Smooth muscle cell (in vitro differentiated cells): Measurements from ENCODE around the gene CHRNA10. TPM values are rescaled to one million over a fixed set of nuclear protein-coding genes. Genes with fewer than 3 reads are reported as not detected.

ENCODE experiments used
- DNase-seq: peaks from one replicate; lab custom pipeline; 2025; ENCODE audit not compliant: unreplicated experiment; lab: John Stamatoyannopoulos, UW
- H2AFZ ChIP-seq: fragments of 200-600 bp; sonication (generic); 2 replicates; pipeline ENCODE4 v1.6.0; 2016; ENCODE audit warnings: antibody characterized with exemption, low read depth, mild to moderate bottlenecking
- H3F3A ChIP-seq: fragments of 200-600 bp; sonication (generic); 2 replicates; pipeline ENCODE4 v1.6.0; 2017; ENCODE audit warnings: antibody characterized with exemption, low read depth
- H3K27ac ChIP-seq: fragments of 200-600 bp; sonication (generic); 2 replicates; pipeline ENCODE4 v1.5.1; 2016; ENCODE audit warnings: low read depth, mild to moderate bottlenecking
- H3K27me3 ChIP-seq: fragments of 200-600 bp; sonication (generic); 2 replicates; pipeline ENCODE4 v1.6.1; 2016; ENCODE audit warnings: low read depth, mild to moderate bottlenecking
- H3K36me3 ChIP-seq: fragments of 200-600 bp; sonication (generic); 2 replicates; pipeline ENCODE4 v1.5.1; 2016; ENCODE audit warnings: low read depth
- H3K4me1 ChIP-seq: fragments of 200-600 bp; sonication (generic); 2 replicates; pipeline ENCODE4 v1.5.1; 2016; ENCODE audit warnings: low read depth
- H3K4me2 ChIP-seq: fragments of 200-600 bp; sonication (generic); 2 replicates; pipeline ENCODE4 v1.6.0; 2016; ENCODE audit warnings: mild to moderate bottlenecking
- H3K4me3 ChIP-seq: fragments of 200-600 bp; sonication (generic); 2 replicates; pipeline ENCODE4 v1.5.1; 2016; ENCODE audit warnings: mild to moderate bottlenecking
- H3K79me2 ChIP-seq: fragments of 200-600 bp; sonication (generic); 2 replicates; pipeline ENCODE4 v1.6.0; 2016; ENCODE audit warnings: low read depth, mild to moderate bottlenecking
- H3K9ac ChIP-seq: fragments of 200-600 bp; sonication (generic); 2 replicates; pipeline ENCODE4 v1.6.0; 2016; ENCODE audit warnings: low read depth
- H3K9me3 ChIP-seq: fragments of 200-600 bp; sonication (generic); replicated peaks from 2 replicates; pipeline ENCODE4 v1.5.1; 2016; ENCODE audit warnings: low read depth
- H4K20me1 ChIP-seq: fragments of 200-600 bp; sonication (generic); 2 replicates; pipeline ENCODE4 v1.6.0; 2016; ENCODE audit warnings: low read depth
- WGBS: methylation state at CpG from one replicate; pipeline ENCODE4 v1.1.7; 2016; ENCODE audit warnings: low lambda C conversion rate; 5-methylcytosine and 5-hydroxymethylcytosine counted together
- polyA plus RNA-seq: library from polyadenylated mRNA; unstranded; fragments of >200 nt; fragmentation: Nextera tagmentation; extraction: Ambion mirVana; gene quantifications from 2 replicates; pipeline ENCODE4 v1.2.1, GENCODE V29; 2016
- small RNA-seq: library from RNA; depleted of rRNA; stranded (forward); fragments of <200 nt; gene quantifications from one replicate; pipeline ENCODE3, GENCODE V24; 2014
- total RNA-seq: library from RNA; depleted of rRNA; stranded (reverse); fragments of >200 nt; gene quantifications from 2 replicates; pipeline ENCODE4 v1.2.3, GENCODE V29; 2014
- TF ChIP-seq, protein P1 (sequence below): fragments of 200-600 bp; sonication (generic); IDR thresholded peaks from 2 replicates; pipeline ENCODE4 v1.5.1; 2017; ENCODE audit warnings: borderline replicate concordance, mild to moderate bottlenecking, antibody characterized with exemption; ENCODE audit not compliant: insufficient read depth, poor library complexity, severe bottlenecking

CHRNA10 gene
- total and polyA plus RNA-seq, 2 experiments from 2014 or later: 0.41 to 0.58 TPM

DNA sequence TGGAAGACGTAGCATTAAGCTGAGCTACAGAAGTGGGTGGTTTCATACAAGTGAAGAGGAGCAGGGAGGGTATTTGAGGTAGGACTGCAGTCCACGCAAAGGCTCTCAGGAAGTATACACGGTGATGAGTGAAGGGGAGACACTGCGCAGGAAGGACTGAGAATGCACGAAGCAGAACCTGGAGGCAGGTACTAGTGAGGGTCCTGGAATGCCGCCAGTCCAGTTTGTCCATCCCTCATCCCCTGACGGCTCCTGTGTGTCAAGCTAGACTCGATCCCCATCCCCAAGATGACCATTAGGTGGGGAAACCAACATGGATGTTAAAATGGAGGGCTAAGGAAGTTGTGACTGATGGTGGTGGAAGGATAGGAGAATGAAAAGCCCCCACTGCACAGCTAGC lies 53.2 kb downstream of the CHRNA10 start:
- no peaks in the 10 kb centered on the region for H3K4me1 ChIP-seq
- H2AFZ ChIP-seq: no peak overlapping the region
- no peaks in the 10 kb centered on the region for H3K9me3 ChIP-seq
- WGBS: 67% methylated on average over 8 of the region's 8 CpGs
- no peaks in the 10 kb centered on the region for H4K20me1 ChIP-seq
- no peaks in the 10 kb centered on the region for H3K27me3 ChIP-seq
- H3K36me3 ChIP-seq: no peaks in the 10 kb centered on the region
- no peak overlapping the region for H3K4me3 ChIP-seq
- no peak overlapping the region for H3K27ac ChIP-seq
- H3K4me2 ChIP-seq: no peak overlapping the region
- TF ChIP-seq, protein P1, sequence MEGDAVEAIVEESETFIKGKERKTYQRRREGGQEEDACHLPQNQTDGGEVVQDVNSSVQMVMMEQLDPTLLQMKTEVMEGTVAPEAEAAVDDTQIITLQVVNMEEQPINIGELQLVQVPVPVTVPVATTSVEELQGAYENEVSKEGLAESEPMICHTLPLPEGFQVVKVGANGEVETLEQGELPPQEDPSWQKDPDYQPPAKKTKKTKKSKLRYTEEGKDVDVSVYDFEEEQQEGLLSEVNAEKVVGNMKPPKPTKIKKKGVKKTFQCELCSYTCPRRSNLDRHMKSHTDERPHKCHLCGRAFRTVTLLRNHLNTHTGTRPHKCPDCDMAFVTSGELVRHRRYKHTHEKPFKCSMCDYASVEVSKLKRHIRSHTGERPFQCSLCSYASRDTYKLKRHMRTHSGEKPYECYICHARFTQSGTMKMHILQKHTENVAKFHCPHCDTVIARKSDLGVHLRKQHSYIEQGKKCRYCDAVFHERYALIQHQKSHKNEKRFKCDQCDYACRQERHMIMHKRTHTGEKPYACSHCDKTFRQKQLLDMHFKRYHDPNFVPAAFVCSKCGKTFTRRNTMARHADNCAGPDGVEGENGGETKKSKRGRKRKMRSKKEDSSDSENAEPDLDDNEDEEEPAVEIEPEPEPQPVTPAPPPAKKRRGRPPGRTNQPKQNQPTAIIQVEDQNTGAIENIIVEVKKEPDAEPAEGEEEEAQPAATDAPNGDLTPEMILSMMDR: no peak
- no peaks in the 10 kb centered on the region for H3F3A ChIP-seq
- H3K79me2 ChIP-seq: no peaks in the 10 kb centered on the region
- no peak for DNase-seq
- no peak overlapping the region for H3K9ac ChIP-seq

GRCh38 chr11:3616721-3617460 lies 54.3 kb downstream of the CHRNA10 start:
- Histone ChIP-seq H3K36me3 (no peaks in the 10 kb centered on the region), H2AFZ (no peak overlapping the region), H3K4me3 (no peak overlapping the region), H3F3A (no peaks in the 10 kb centered on the region), H3K27ac (no peak overlapping the region), H3K79me2 (no peaks in the 10 kb centered on the region), H3K4me2 (no peak overlapping the region), H4K20me1 (no peaks in the 10 kb centered on the region), H3K9me3 (no peaks in the 10 kb centered on the region), H3K4me1 (no peaks in the 10 kb centered on the region), H3K27me3 (no peaks in the 10 kb centered on the region), H3K9ac (no peak overlapping the region)
- DNase-seq: no peak
- TF ChIP-seq, protein P1: no peak
- WGBS: 91% methylated on average over 24 of the region's 25 CpGs

- Histone ChIP-seq H3K27me3 (no peaks in the 10 kb centered on the region), H3K4me3 (no peak overlapping the region), H3K4me2 (no peak overlapping the region), H3K36me3 (no peaks in the 10 kb centered on the region), H3K27ac (no peak overlapping the region), H3K79me2 (no peaks in the 10 kb centered on the region), H3K4me1 (no peaks in the 10 kb centered on the region), H4K20me1 (no peaks in the 10 kb centered on the region), H3K9ac (peak overlapping the region; percentile 39), H2AFZ (peak overlapping the region; percentile 72), H3K9me3 (no peaks in the 10 kb centered on the region), H3F3A (no peaks in the 10 kb centered on the region)
- 89% methylated on average over 6 of the region's 6 CpGs for WGBS
- DNase-seq: no peak
- TF ChIP-seq, protein P1: no peak
These were observed 55.2 kb downstream of the CHRNA10 start for GRCh38 chr11:3615998-3616397.

Small RNA genes within 50 kb of the gene (small RNA-seq; reads per million reads assigned to genes)
- gene RF00019 (not detected), gene RNU6-1143P (not detected)

Other genes starting within 250 kb of the CHRNA10 start
- 3.5 and 4.8 TPM in 2 replicates for gene ART5, start 29.4 kb downstream of the CHRNA10 start, total RNA-seq
- gene ART5, start 29.4 kb downstream of the CHRNA10 start, polyA plus RNA-seq: 2.4 and 5.2 TPM in 2 replicates
- not detected in 2 replicates for gene ART1, start 26.3 kb downstream of the CHRNA10 start, total RNA-seq
- not detected in 2 replicates for gene ART1, start 26.3 kb downstream of the CHRNA10 start, polyA plus RNA-seq
- gene NUP98, start 126.2 kb upstream of the CHRNA10 start, total RNA-seq: 81.8 and 84.0 TPM in 2 replicates
- gene NUP98, start 126.2 kb upstream of the CHRNA10 start, polyA plus RNA-seq: 15.8 and 19.6 TPM in 2 replicates
- 8.7 and 9.5 TPM in 2 replicates for gene PGAP2, start 137.2 kb upstream of the CHRNA10 start, total RNA-seq
- gene PGAP2, start 137.2 kb upstream of the CHRNA10 start, polyA plus RNA-seq: 10.9 and 22.9 TPM in 2 replicates
- 20.2 and 20.7 TPM in 2 replicates for gene RHOG, start 169.6 kb upstream of the CHRNA10 start, total RNA-seq
- gene RHOG, start 169.6 kb upstream of the CHRNA10 start, polyA plus RNA-seq: 32.7 and 51.3 TPM in 2 replicates
- gene STIM1, start 184.3 kb upstream of the CHRNA10 start, total RNA-seq: 19.0 and 31.5 TPM in 2 replicates
- gene STIM1, start 184.3 kb upstream of the CHRNA10 start, polyA plus RNA-seq: 15.3 and 25.3 TPM in 2 replicates